Heart left ventricle (tissue), 13 donors: ENCODE data around the gene GPR4.

Experiments used
- CTCF ChIP-seq, 12 donors: fragments of 200-600 bp; sonication (generic) in 4 of 12; IDR thresholded peaks; one replicate each; pipeline versions ENCODE4 v1.5.0 to v1.8.0; 2018 to 2022; ENCODE audit warnings: antibody characterized with exemption in 12 of 12, mild to moderate bottlenecking in 5 of 12
- POLR2A ChIP-seq, 2 donors: fragments of 450-650 bp; IDR thresholded peaks; one replicate each; pipeline ENCODE4 v1.6.1; 2017; ENCODE audit warnings: antibody characterized with exemption in 2 of 2, mild to moderate bottlenecking in 2 of 2, moderate library complexity in 2 of 2
- donor health status: ischemic (EF 13 %, LVEDD 7.1; RV severe dilation, severe dysfunction).
- donor health status: DM: no; HTN: yes; CAD: no.
- donor health status: DM: no; HTN: no; CAD: no.
- donor health status: ischemic (EF 25% LVEDD 6.9; RV normal size, moderate dysfunction).
- donor health status: ischemic (EF 25% LVEDD 5.7; RV mildly dilated, moderate dysfunction).
- donor health status: ischemic (EF 35%, LVEDD 5.7; RV mildly dilated, moderate dysfunction).
- donor health status: nonischemic (EF 11% LVEDD 7.7; RV severe dilation, severe dysfunction).
- donor health status: DM: yes; HTN: yes; CAD: no.
- donor health status: PGD.
- donor health status: ischemic (EF 29% LVEDD 5.4; RV normal size, mild dysfunction).
- donor health status: nonischemic (EF 23%, LVEDD 6.1; RV moderate dilation, normal function).

GRCh38 chr19:45630463-45630862, 28.5 kb upstream of the GPR4 start:
- TF ChIP-seq CTCF (IDR thresholded peaks at IDR 0.05) (no peak), POLR2A (IDR thresholded peaks at IDR 0.05) (no peak)
